IMR-90 (cell line): ENCODE measurements around the gene F12. TPM values are rescaled to one million over a fixed set of nuclear protein-coding genes. Genes with fewer than 3 reads are reported as not detected.

Source experiments
- ATAC-seq: fragments of 200-7000 bp; cut with Tn5 transposase; 2 replicates; pipeline ENCODE4 v1.9.1; 2020; ENCODE audit warnings: low read depth, mild to moderate bottlenecking, moderate library complexity
- BruUV-seq: library from RNA; stranded (reverse); fragments of 400-500 nt; replicated peaks from 2 replicates; lab custom pipeline; 2021; lab: Mats Ljungman, UMichigan
- CTCF ChIA-PET: fragments of 300-600 bp; formaldehyde crosslinking; extraction: SDS; loops from one replicate; lab custom pipeline; 2021; ENCODE audit warnings: antibody characterized with exemption; lab: Yijun Ruan, JAX
- POLR2A ChIA-PET: fragments of 300-600 bp; sonication (Branson Sonifier 250); formaldehyde crosslinking; loops from one replicate; lab custom pipeline; 2022; ENCODE audit warnings: antibody characterized with exemption; ENCODE audit not compliant: unreplicated experiment; lab: Charles Lee
- DNase-seq: peaks from one replicate; pipeline ENCODE4 v3.0.0; 2013
- H2AFZ ChIP-seq: replicated peaks from 2 replicates; pipeline ENCODE3; 2013; ENCODE audit warnings: low read length, mild to moderate bottlenecking; ENCODE audit not compliant: poor library complexity
- H2AK5ac ChIP-seq: 2 replicates; pipeline ENCODE4 v1.6.1; 2013; ENCODE audit warnings: low read depth, low read length, inconsistent platforms
- H2AK9ac ChIP-seq: replicated peaks from 2 replicates; pipeline ENCODE3; 2013; ENCODE audit warnings: mild to moderate bottlenecking, low read depth, low read length, moderate library complexity; ENCODE audit not compliant: poor library complexity
- H2BK120ac ChIP-seq: 2 replicates; pipeline ENCODE4 v1.6.1; 2013; ENCODE audit warnings: low read depth, low read length, inconsistent platforms
- H2BK15ac ChIP-seq: 3 replicates; pipeline ENCODE4 v1.6.1; 2013; ENCODE audit warnings: low read depth, low read length, inconsistent platforms
- H2BK20ac ChIP-seq: 2 replicates; pipeline ENCODE4 v1.6.1; 2013; ENCODE audit warnings: low read depth, mild to moderate bottlenecking, inconsistent platforms, low read length, moderate library complexity
- H2BK5ac ChIP-seq: 2 replicates; pipeline ENCODE4 v1.6.1; 2013; ENCODE audit warnings: mild to moderate bottlenecking, low read depth, low read length, inconsistent platforms; ENCODE audit not compliant: poor library complexity, severe bottlenecking
- H3K14ac ChIP-seq: replicated peaks from 2 replicates; pipeline ENCODE4 v1.6.1; 2013; ENCODE audit warnings: low read depth, low read length, inconsistent platforms
- H3K18ac ChIP-seq: 2 replicates; pipeline ENCODE4 v1.6.1; 2013; ENCODE audit warnings: low read depth, low read length, control low read depth
- H3K23ac ChIP-seq: 2 replicates; pipeline ENCODE4 v1.6.1; 2013; ENCODE audit warnings: low read depth, low read length, inconsistent platforms
- H3K27ac ChIP-seq: 2 replicates; pipeline ENCODE4 v1.5.1; 2013; ENCODE audit warnings: mild to moderate bottlenecking, control low read depth, low read length; ENCODE audit not compliant: insufficient read depth
- H3K27me3 ChIP-seq: 2 replicates; pipeline ENCODE4 v1.6.1; 2013; ENCODE audit warnings: low read length; ENCODE audit not compliant: control insufficient read depth, insufficient read depth
- H3K36me3 ChIP-seq: 2 replicates; pipeline ENCODE4 v1.6.1; 2013; ENCODE audit warnings: low read length, mixed read lengths; ENCODE audit not compliant: control insufficient read depth, insufficient read depth
- H3K4ac ChIP-seq: 2 replicates; pipeline ENCODE4 v1.6.1; 2013; ENCODE audit warnings: low read depth, low read length, inconsistent platforms
- H3K4me1 ChIP-seq: 2 replicates; pipeline ENCODE4 v1.6.1; 2013; ENCODE audit warnings: low read length, mixed read lengths; ENCODE audit not compliant: control insufficient read depth, insufficient read depth
- H3K4me2 ChIP-seq: 2 replicates; pipeline ENCODE4 v1.6.1; 2013; ENCODE audit warnings: low read depth, mild to moderate bottlenecking, control low read depth, low read length, moderate library complexity
- H3K4me3 ChIP-seq: 2 replicates; pipeline ENCODE4 v1.5.1; 2013; ENCODE audit warnings: low read depth, mild to moderate bottlenecking, control low read depth, low read length, moderate library complexity; ENCODE audit not compliant: insufficient read depth
- H3K56ac ChIP-seq: 2 replicates; pipeline ENCODE4 v1.6.1; 2013; ENCODE audit warnings: low read length, inconsistent platforms; ENCODE audit not compliant: insufficient read depth; ENCODE audit errors: extremely low read depth
- H3K79me1 ChIP-seq, 2 experiments: 2 replicates each; pipeline ENCODE4 v1.6.1; 2013; ENCODE audit warnings: low read length in 2 of 2, inconsistent platforms in 1 of 2, low read depth in 1 of 2
- H3K9ac ChIP-seq: 2 replicates; pipeline ENCODE4 v1.6.1; 2013; ENCODE audit warnings: low read depth, low read length, control low read depth
- H3K9me1 ChIP-seq: 2 replicates; pipeline ENCODE4 v1.6.1; 2013; ENCODE audit warnings: low read length, inconsistent platforms; ENCODE audit not compliant: insufficient read depth
- H3K9me3 ChIP-seq: 2 replicates; pipeline ENCODE4 v1.6.1; 2013; ENCODE audit warnings: low read length; ENCODE audit not compliant: control insufficient read depth, insufficient read depth
- H4K20me1 ChIP-seq: 2 replicates; pipeline ENCODE4 v1.6.1; 2013; ENCODE audit warnings: low read length, inconsistent platforms; ENCODE audit not compliant: insufficient read depth
- H4K5ac ChIP-seq: 2 replicates; pipeline ENCODE4 v1.6.1; 2013; ENCODE audit warnings: mild to moderate bottlenecking, low read depth, low read length, control low read depth
- H4K8ac ChIP-seq, 2 experiments: 2 replicates each; pipeline ENCODE4 v1.6.1; 2013; ENCODE audit warnings: low read depth in 2 of 2, low read length in 2 of 2, control low read depth in 1 of 2, inconsistent platforms in 1 of 2
- H4K91ac ChIP-seq: 2 replicates; pipeline ENCODE4 v1.6.1; 2013; ENCODE audit warnings: low read depth, low read length, inconsistent platforms; ENCODE audit not compliant: insufficient read depth
- BHLHE40 ChIP-seq: fragments of 150-350 bp; IDR thresholded peaks from 2 replicates; pipeline ENCODE4 v1.6.1; 2016; ENCODE audit warnings: mild to moderate bottlenecking, low read depth, low read length
- CEBPB ChIP-seq: IDR thresholded peaks from 2 replicates; pipeline ENCODE4 v1.6.1; 2012; ENCODE audit warnings: low read depth, low read length, improper control_type of control experiment
- CHD1 ChIP-seq: IDR thresholded peaks from 2 replicates; pipeline ENCODE4 v1.6.1; 2012; ENCODE audit warnings: low read depth, low read length, improper control_type of control experiment
- CTCF ChIP-seq: conservative IDR thresholded peaks from 2 replicates; pipeline ENCODE4 v1.5.1; 2012; ENCODE audit warnings: mild to moderate bottlenecking, low read depth, low read length, improper control_type of control experiment
- ELK1 ChIP-seq: fragments of 150-350 bp; IDR thresholded peaks from 2 replicates; pipeline ENCODE4 v1.6.1; 2016; ENCODE audit warnings: low read depth, mild to moderate bottlenecking, low read length, moderate library complexity, borderline replicate concordance
- FOS ChIP-seq: fragments of 150-350 bp; IDR thresholded peaks from 2 replicates; pipeline ENCODE4 v1.6.1; 2016; ENCODE audit warnings: low read depth, low read length
- MAFK ChIP-seq: IDR thresholded peaks from 2 replicates; pipeline ENCODE4 v1.6.1; 2012; ENCODE audit warnings: low read depth, low read length, improper control_type of control experiment
- MAZ ChIP-seq: IDR thresholded peaks from 2 replicates; pipeline ENCODE4 v1.6.1; 2012; ENCODE audit warnings: low read depth, mild to moderate bottlenecking, low read length, improper control_type of control experiment, moderate library complexity, borderline replicate concordance
- MXI1 ChIP-seq: IDR thresholded peaks from 2 replicates; pipeline ENCODE4 v1.6.1; 2012; ENCODE audit warnings: low read depth, mild to moderate bottlenecking, low read length, moderate library complexity, borderline replicate concordance
- NFE2L2 ChIP-seq: fragments of 150-350 bp; IDR thresholded peaks from 2 replicates; pipeline ENCODE4 v1.6.1; 2016; ENCODE audit warnings: low read depth, mild to moderate bottlenecking, low read length
- POLR2A ChIP-seq: IDR thresholded peaks from 2 replicates; pipeline ENCODE4 v1.6.1; 2012; ENCODE audit warnings: mild to moderate bottlenecking, low read depth, low read length
- RAD21 ChIP-seq: IDR thresholded peaks from 2 replicates; pipeline ENCODE4 v1.6.1; 2012; ENCODE audit warnings: low read length, improper control_type of control experiment
- RCOR1 ChIP-seq: IDR thresholded peaks from 2 replicates; pipeline ENCODE4 v1.6.1; 2012; ENCODE audit warnings: mild to moderate bottlenecking, low read length, improper control_type of control experiment; ENCODE audit not compliant: insufficient replicate concordance
- RFX5 ChIP-seq: IDR thresholded peaks from 2 replicates; pipeline ENCODE4 v1.8.0; 2012; ENCODE audit warnings: low read depth, mild to moderate bottlenecking, low read length, moderate library complexity
- SMC3 ChIP-seq: fragments of 150-350 bp; IDR thresholded peaks from 2 replicates; pipeline ENCODE4 v1.6.1; 2016; ENCODE audit warnings: low read depth, mild to moderate bottlenecking, antibody characterized with exemption, low read length, moderate library complexity
- USF2 ChIP-seq: fragments of 150-350 bp; IDR thresholded peaks from 2 replicates; pipeline ENCODE4 v1.6.1; 2017; ENCODE audit warnings: mild to moderate bottlenecking, antibody characterized with exemption, low read length, low read depth
- WGBS, 2 experiments: methylation state at CpG; one replicate each; pipeline versions ENCODE4 v1.1.5 to v1.1.7; 2013; ENCODE audit warnings: missing lambda C conversion rate in 2 of 2; ENCODE audit not compliant: insufficient read length in 1 of 2; ENCODE audit errors: extremely low coverage in 2 of 2; 5-methylcytosine and 5-hydroxymethylcytosine counted together
- dilution Hi-C: fragments of 300-500 bp; cut with HindIII; formaldehyde crosslinking; loops from one replicate; pipeline ENCODE4 v1.14.3; 2018; ENCODE audit warnings: low sequenced_read_pairs; ENCODE audit not compliant: unreplicated experiment
- in situ Hi-C: fragments of 300-500 bp; cut with MboI; formaldehyde crosslinking; loops from 3 replicates; pipeline ENCODE4 v1.14.3; 2019; ENCODE audit warnings: low sequenced_read_pairs, inconsistent platforms, mixed read lengths
- intact Hi-C: fragments of 100-400 bp; cut with micrococcal nuclease; formaldehyde crosslinking; loops from 2 replicates; pipeline ENCODE4 v1.10.0; 2022
- polyA plus RNA-seq, 3 experiments: library from polyadenylated mRNA; depleted of rRNA; stranded (reverse); fragments of >200 nt; gene quantifications; 2 replicates each; pipeline ENCODE4 v1.2.3, GENCODE V29; 2012; ENCODE audit warnings: low replicate concordance in 1 of 3
- total RNA-seq: library from RNA; depleted of rRNA; stranded (reverse); fragments of >200 nt; gene quantifications from 2 replicates; pipeline ENCODE4 v1.2.3, GENCODE V29; 2012

The F12 gene
- total and polyA plus RNA-seq, 2 of the 4 experiments (the other 2 are of a cell fraction) = 0.36 to 1.2 TPM

GRCh38 chr5:177383181-177383580 lies 26.2 kb downstream of the F12 start:
- Histone ChIP-seq H4K20me1 (no peaks in the 10 kb centered on the region), H4K8ac (no peak overlapping the region), H2AFZ (no peak overlapping the region), H2BK120ac (no peak overlapping the region), H4K5ac (no peak overlapping the region), H3K27ac (no peak overlapping the region), H3K4ac (no peak overlapping the region), H3K79me1 (no peaks in the 10 kb centered on the region), H2BK5ac (no peak overlapping the region), H2BK15ac (no peak overlapping the region), H3K56ac (no peak overlapping the region), H3K18ac (no peak overlapping the region), H3K23ac (no peak overlapping the region), H3K9me1 (peaks cover 6% of the 10 kb centered on the region; the same call in 1 of the 2 replicates), H3K9ac (no peak overlapping the region), H2AK9ac (no peak overlapping the region), H4K91ac (no peak overlapping the region), H3K4me1 (peaks cover 9% of the 10 kb centered on the region; the same call in 1 of the 2 replicates), H3K4me2 (no peak overlapping the region), H3K36me3 (no peaks in the 10 kb centered on the region), H3K9me3 (no peaks in the 10 kb centered on the region), H3K27me3 (peaks cover 37% of the 10 kb centered on the region), H3K14ac (no peak overlapping the region), H3K4me3 (no peak overlapping the region), H2AK5ac (no peak overlapping the region), H2BK20ac (no peak overlapping the region)
- TF ChIP-seq MAFK (no peak), SMC3 (no peak), RFX5 (no peak), MAZ (no peak), MXI1 (no peak), FOS (no peak), CEBPB (no peak), USF2 (no peak), RAD21 (no peak), NFE2L2 (no peak), RCOR1 (no peak), ELK1 (no peak), POLR2A (no peak), BHLHE40 (no peak), CTCF (no peak), CHD1 (no peak)
- dilution Hi-C loops (no loop called here), in situ Hi-C loops (no loop called here), intact Hi-C loops (no loop called here)
- POLR2A ChIA-PET = no interaction called here
- no peak for DNase-seq
- BruUV-seq = no TSS peak
- no peak for ATAC-seq
- CTCF ChIA-PET = interaction anchor here (1.0 kb wide), 1 partner anchor 13 kb away, joined by 3 read pairs; no protein-coding TSS in a partner anchor
- WGBS, 2 experiments = 60% methylated on average over 1 of the region's 9 CpGs; no CpG with 5 or more reads in 1 of the 2 experiments
